K562 (cell line): Measurements from ENCODE around the gene P2RY6. TPM values are rescaled to one million over a fixed set of nuclear protein-coding genes. Genes with fewer than 3 reads are reported as not detected.

Source experiments
- ATAC-seq: fragments of 200-7000 bp; cut with Tn5 transposase; 3 replicates; pipeline ENCODE4 v1.9.1; 2020; ENCODE audit warnings: moderate library complexity
- BruUV-seq: library from RNA; stranded (reverse); fragments of 400-500 nt; replicated peaks from 2 replicates; lab custom pipeline; 2021; lab: Mats Ljungman, UMichigan
- CTCF ChIA-PET: fragments of 300-600 bp; formaldehyde crosslinking; extraction: SDS; loops from one replicate; lab custom pipeline; 2021; ENCODE audit warnings: low intra/inter-chr PET ratio; lab: Yijun Ruan, JAX
- POLR2A ChIA-PET: fragments of 300-600, 350-650 bp; sonication (Branson Sonifier 250); formaldehyde crosslinking; extraction: SDS; loops from one replicate; lab custom pipeline; 2021; ENCODE audit warnings: antibody characterized with exemption, inconsistent platforms; lab: Yijun Ruan, JAX
- DNase-seq, 4 experiments: peaks; one replicate each; pipeline versions ENCODE4 v3.0.0 to v3.0.0-alpha.2; 2011 to 2018; ENCODE audit warnings: low spot score in 3 of 4, mixed read lengths in 3 of 4; ENCODE audit errors: extremely low read depth in 1 of 4
- FAIRE-seq: peaks from 2 replicates; lab custom pipeline; 2011; peaks lifted over from hg19 to GRCh38; lab: Jason Lieb, UNC
- H2AFZ ChIP-seq: 2 replicates; pipeline ENCODE4 v1.6.0; 2011; ENCODE audit warnings: low read depth, low read length, control low read depth, inconsistent platforms
- H3K27ac ChIP-seq: fragments of 200-600 bp; 3 replicates; pipeline ENCODE4 v1.8.0; 2011; ENCODE audit warnings: low read depth, mild to moderate bottlenecking, control low read depth, inconsistent platforms, low read length, moderate library complexity, mixed read lengths; ENCODE audit errors: extremely low read depth
- H3K27me3 ChIP-seq, 2 experiments: fragments of 300-600 bp in 1 of 2; 2 replicates in 1 of 2; 3 replicates in 1 of 2; pipeline versions ENCODE4 v1.6.0 to v1.8.0; 2011; ENCODE audit warnings: inconsistent platforms in 2 of 2, low read length in 2 of 2, mild to moderate bottlenecking in 1 of 2, mixed read lengths in 1 of 2, moderate library complexity in 1 of 2; ENCODE audit not compliant: control insufficient read depth in 2 of 2, insufficient read depth in 2 of 2
- H3K36me3 ChIP-seq: fragments of 300-600 bp; 3 replicates; pipeline ENCODE4 v1.8.0; 2011; ENCODE audit warnings: mild to moderate bottlenecking, low read length, inconsistent platforms; ENCODE audit not compliant: control insufficient read depth, insufficient read depth
- H3K4me1 ChIP-seq, 2 experiments: fragments of 200-600 bp in 1 of 2; replicated peaks in 1 of 2; 2 replicates in 1 of 2; 3 replicates in 1 of 2; pipeline versions ENCODE4 v1.5.1 to v1.8.0; 2011; ENCODE audit warnings: inconsistent platforms in 2 of 2, low read length in 2 of 2, mild to moderate bottlenecking in 1 of 2, mixed read lengths in 1 of 2, moderate library complexity in 1 of 2; ENCODE audit not compliant: control insufficient read depth in 2 of 2, insufficient read depth in 2 of 2
- H3K4me2 ChIP-seq: 2 replicates; pipeline ENCODE4 v1.6.1; 2011; ENCODE audit warnings: low read length, control low read depth, inconsistent platforms, mixed read lengths; ENCODE audit not compliant: insufficient read depth
- H3K4me3 ChIP-seq: fragments of 200-600 bp; sonication (generic), shearing (Covaris generic); 2 replicates; pipeline ENCODE4 v1.5.1; 2016; ENCODE audit warnings: control low read depth, inconsistent platforms
- H3K79me2 ChIP-seq: fragments of 200-600 bp; 3 replicates; pipeline ENCODE4 v1.8.0; 2011; ENCODE audit warnings: low read length, inconsistent platforms; ENCODE audit not compliant: control insufficient read depth, insufficient read depth
- H3K9ac ChIP-seq, 2 experiments: 2 replicates each; pipeline versions ENCODE4 v1.6.0 to v1.6.1; 2011; ENCODE audit warnings: low read depth in 2 of 2, low read length in 2 of 2, control low read depth in 1 of 2, inconsistent platforms in 1 of 2, mild to moderate bottlenecking in 1 of 2, mixed read lengths in 1 of 2; ENCODE audit not compliant: insufficient read depth in 1 of 2
- H3K9me1 ChIP-seq: one replicate; pipeline ENCODE4 v1.6.0; 2011; ENCODE audit warnings: inconsistent platforms, mild to moderate bottlenecking, low read length, moderate library complexity; ENCODE audit not compliant: control insufficient read depth, insufficient read depth
- H3K9me3 ChIP-seq: replicated peaks from 2 replicates; pipeline ENCODE4 v1.5.1; 2011; ENCODE audit warnings: low read depth, low read length, inconsistent platforms; ENCODE audit not compliant: control insufficient read depth, insufficient read depth
- H4K20me1 ChIP-seq: replicated peaks from 2 replicates; pipeline ENCODE4 v1.6.1; 2011; ENCODE audit warnings: low read length, inconsistent platforms, mixed read lengths; ENCODE audit not compliant: control insufficient read depth, insufficient read depth
- ADNP ChIP-seq: fragments of 200-800 bp; sonication (Bioruptor generic); IDR thresholded peaks from 2 replicates; pipeline ENCODE4 v1.6.1; 2016; ENCODE audit warnings: missing genetic modification characterization, missing compliant biosample characterization
- ATF3 ChIP-seq, 2 experiments: fragments of 450-650 bp in 1 of 2; sonication (generic) in 1 of 2; formaldehyde crosslinking in 1 of 2; IDR thresholded peaks in 1 of 2; conservative IDR thresholded peaks in 1 of 2; 2 replicates each; pipeline versions ENCODE4 v1.6.1 to v1.8.1; 2016 to 2023; ENCODE audit warnings: mild to moderate bottlenecking in 2 of 2, moderate library complexity in 2 of 2, inconsistent platforms in 1 of 2, missing genetic modification reagents in 1 of 2
- BRCA1 ChIP-seq, 2 experiments: fragments of 450-650 bp in 1 of 2; sonication (generic) in 1 of 2; formaldehyde crosslinking in 1 of 2; IDR thresholded peaks; 2 replicates each; pipeline versions ENCODE4 v1.5.0 to v1.6.1; 2017 to 2020; ENCODE audit warnings: mild to moderate bottlenecking in 1 of 2, missing genetic modification reagents in 1 of 2
- FOSL1 ChIP-seq: fragments of 200-800 bp; sonication (Bioruptor generic); conservative IDR thresholded peaks from 2 replicates; pipeline ENCODE4 v1.6.1; 2016; ENCODE audit warnings: missing genetic modification characterization, missing compliant biosample characterization
- HLTF ChIP-seq: fragments of 450-650 bp; IDR thresholded peaks from 2 replicates; pipeline ENCODE4 v1.6.1; 2016
- HMG20B ChIP-seq: fragments of 250-450 bp; sonication (Bioruptor Pico); IDR thresholded peaks from 2 replicates; pipeline ENCODE4 v1.5.0; 2021; ENCODE audit warnings: mild to moderate bottlenecking
- MTA1 ChIP-seq: fragments of 450-650 bp; IDR thresholded peaks from 2 replicates; pipeline ENCODE4 v1.6.1; 2017; ENCODE audit warnings: borderline replicate concordance
- NR0B1 ChIP-seq: fragments of 450-650 bp; IDR thresholded peaks from one replicate; pipeline ENCODE4 v1.6.1; 2018; ENCODE audit warnings: mild to moderate bottlenecking, moderate library complexity; ENCODE audit not compliant: partially characterized antibody
- PKNOX1 ChIP-seq: fragments of 450-650 bp; IDR thresholded peaks from 2 replicates; pipeline ENCODE4 v1.6.1; 2016
- POLR2AphosphoS5 ChIP-seq: IDR thresholded peaks from 2 replicates; pipeline ENCODE4 v1.6.1; 2011; ENCODE audit warnings: mild to moderate bottlenecking, low read depth, low read length, moderate library complexity; ENCODE audit not compliant: control insufficient read depth, insufficient read depth
- PREB ChIP-seq: sonication (generic); formaldehyde crosslinking; IDR thresholded peaks from 2 replicates; pipeline ENCODE4 v1.8.1; 2023; ENCODE audit warnings: mild to moderate bottlenecking, missing genetic modification reagents
- PTRF ChIP-seq: fragments of 450-650 bp; IDR thresholded peaks from 2 replicates; pipeline ENCODE4 v1.6.1; 2016; ENCODE audit warnings: mild to moderate bottlenecking, missing genetic modification characterization, missing compliant biosample characterization
- TGIF2 ChIP-seq: sonication (generic); formaldehyde crosslinking; IDR thresholded peaks from 2 replicates; pipeline ENCODE4 v1.8.1; 2022; ENCODE audit warnings: mild to moderate bottlenecking, missing genetic modification reagents, moderate library complexity
- ZFPM2 ChIP-seq: fragments of 250-450 bp; sonication (Bioruptor Pico); IDR thresholded peaks from 2 replicates; pipeline ENCODE4 v1.5.1; 2022; ENCODE audit warnings: mild to moderate bottlenecking
- ZNF764 ChIP-seq: fragments of 250-450 bp; sonication (Bioruptor Pico); IDR thresholded peaks from 2 replicates; pipeline ENCODE4 v1.4.0; 2020; ENCODE audit warnings: low read depth, mild to moderate bottlenecking, moderate library complexity
- ZNF778 ChIP-seq: fragments of 450-650 bp; formaldehyde crosslinking; IDR thresholded peaks from 2 replicates; pipeline ENCODE4 v1.4.0; 2020; ENCODE audit warnings: mild to moderate bottlenecking, moderate library complexity
- ZNF79 ChIP-seq: fragments of 250-450 bp; sonication (Bioruptor Pico); IDR thresholded peaks from 2 replicates; pipeline ENCODE4 v1.4.0; 2020; ENCODE audit warnings: low read depth, mild to moderate bottlenecking, moderate library complexity
- WGBS: fragments of 100-300 bp; shearing (Covaris generic); methylation state at CpG from one replicate; pipeline ENCODE4 v1.1.6; 2016; ENCODE audit warnings: low coverage, mixed read lengths; ENCODE audit not compliant: insufficient coverage; ENCODE audit errors: missing lambda C conversion rate; 5-methylcytosine and 5-hydroxymethylcytosine counted together
- in situ Hi-C: fragments of 300-500 bp; cut with MboI; formaldehyde crosslinking; loops from 4 replicates; pipeline ENCODE4 v1.15.0; 2018; ENCODE audit warnings: inconsistent platforms, mixed read lengths
- intact Hi-C: fragments of 100-400 bp; cut with micrococcal nuclease; formaldehyde crosslinking; loops from 2 replicates; pipeline ENCODE4 v1.14.2; 2022
- polyA plus RNA-seq, 8 experiments: library from polyadenylated mRNA; depleted of rRNA in 4 of 8; stranded (reverse) in 5 of 8; unstranded in 3 of 8; fragments of >200 nt; fragmentation: Nextera tagmentation in 2 of 8; fragmentation: Illumina TruSeq in 1 of 8; extraction: Ambion mirVana in 2 of 8; extraction: Trizol in 1 of 8; gene quantifications; 2 replicates each; pipeline versions ENCODE4 v1.2.1 to v1.2.3, GENCODE V29; 2011 to 2014; ENCODE audit warnings: inconsistent platforms in 1 of 8, missing spikeins in 1 of 8
- total RNA-seq, 7 experiments: library from RNA; depleted of rRNA in 6 of 7; stranded (reverse); fragments of >200 nt in 6 of 7; fragmentation: Illumina TruSeq in 2 of 7; extraction: Trizol in 2 of 7; gene quantifications; 2 replicates each; pipeline versions ENCODE4 v1.2.1 to v1.2.3, GENCODE V29; 2011 to 2021; ENCODE audit warnings: low replicate concordance in 1 of 7

The P2RY6 gene
- total and polyA plus RNA-seq, 9 of the 15 experiments (the other 6 are each of a cell fraction or from before 2014, with no cell fraction given), result not detected

- Histone ChIP-seq H3K4me2 (no peak overlapping the region), H3K9me1 (no peaks in the 10 kb centered on the region), H3K36me3 (no peaks in the 10 kb centered on the region), H3K27ac (no peak overlapping the region), H3K9ac (no peak overlapping the region), H3K79me2 (no peaks in the 10 kb centered on the region), H3K4me1 (peaks cover 3 to 22% of the 10 kb centered on the region in 2 experiments; a peak in 4 of 5 replicates), H3K27me3 (peaks cover 6 to 36% of the 10 kb centered on the region in 2 experiments; a peak in 3 of 5 replicates), H3K4me3 (no peak overlapping the region), H2AFZ (no peak overlapping the region), H3K9me3 (no peaks in the 10 kb centered on the region), H4K20me1 (peaks cover 6% of the 10 kb centered on the region; the same call in 1 of the 2 replicates)
- ChIA-PET CTCF (no interaction called here), POLR2A (interaction anchor here (0.6 to 1.0 kb wide), 2 partner anchors 13 to 138 kb away, joined by 3 to 4 read pairs; no protein-coding TSS in a partner anchor)
- ATAC-seq (no peak), DNase-seq (no peak), FAIRE-seq (no peak)
- BruUV-seq, result no TSS peak
- 22% methylated on average over 8 of the region's 18 CpGs for WGBS
- intact Hi-C loops, result no loop called here
- in situ Hi-C loops, result no loop called here
- no peak for TF ChIP-seq ZNF764 (CRISPR knock-in tag)
- no peak for TF ChIP-seq ZNF778 (CRISPR knock-in tag)
- TF ChIP-seq ZNF79 (CRISPR knock-in tag), result no peak
- TF ChIP-seq POLR2AphosphoS5, result no peak
- TF ChIP-seq MTA1, result no peak
- TF ChIP-seq TGIF2 (CRISPR knock-in tag), result no peak
- TF ChIP-seq ZFPM2 (CRISPR knock-in tag), result no peak
- no peak for TF ChIP-seq HLTF
- TF ChIP-seq FOSL1 (tag), result no peak
- TF ChIP-seq NR0B1, result no peak
- TF ChIP-seq ADNP, result no peak
- no peak for TF ChIP-seq PTRF (tag)
- TF ChIP-seq BRCA1 (IDR thresholded peaks at IDR 0.05), result no peak
- TF ChIP-seq BRCA1 (CRISPR knock-in tag; IDR thresholded peaks at IDR 0.05), result no peak
- no peak for TF ChIP-seq PREB (CRISPR knock-in tag)
- TF ChIP-seq HMG20B (CRISPR knock-in tag), result no peak
- TF ChIP-seq PKNOX1, result no peak
- no peak for TF ChIP-seq ATF3 (IDR thresholded peaks at IDR 0.05)
- TF ChIP-seq ATF3 (CRISPR knock-in tag; conservative IDR thresholded peaks at IDR 0.05), result no peak
These were observed 39.3 kb downstream of the P2RY6 start for GRCh38 chr11:73311394-73311869.
